ENCODE results near the gene AOPEP. TPM values are rescaled to one million over a fixed set of nuclear protein-coding genes. Genes with fewer than 3 reads are reported as not detected.

The AOPEP gene
- total and polyA plus RNA-seq, 12 donors, result 110 to 250 (median 161) TPM

GRCh38 chr9:94823710-94824109 is 97.2 kb downstream of the AOPEP start:
- 86% methylated on average over 5 of the region's 5 CpGs for WGBS, 2 donors
- H3K4me1 ChIP-seq, result peaks cover 2 to 86% (median 44%) of the 10 kb centered on the region in 9 donors
- H3K9me3 ChIP-seq, result no peaks in the 10 kb centered on the region
- no peak overlapping the region for H3K4me3 ChIP-seq
- no peak for TF ChIP-seq CTCF (IDR thresholded peaks at IDR 0.05)
- H3K27me3 ChIP-seq, result no peaks in the 10 kb centered on the region
- ATAC-seq, result no peak
- H3K27ac ChIP-seq, result peak overlapping the region in 2 of 10 donors; percentile 70 to 77
- intact Hi-C loops (cut with DNase I), result no loop called here
- H3K36me3 ChIP-seq, result peaks cover 0 to 4% (median 0%) of the 10 kb centered on the region in 9 donors
- DNase-seq, result no peak

GRCh38 chr9:94824411-94824810 is 97.9 kb downstream of the AOPEP start:
- H3K4me3 ChIP-seq, result no peak overlapping the region
- peak overlapping the region in 2 of 10 donors; percentile 70 to 77 for H3K27ac ChIP-seq
- peaks cover 0 to 4% (median 0%) of the 10 kb centered on the region in 9 donors for H3K36me3 ChIP-seq
- DNase-seq, result no peak
- H3K27me3 ChIP-seq, result no peaks in the 10 kb centered on the region
- no peaks in the 10 kb centered on the region for H3K9me3 ChIP-seq
- TF ChIP-seq CTCF (IDR thresholded peaks at IDR 0.05), result no peak
- WGBS, 2 donors, result 85 to 86% methylated on average over 2 of the region's 2 CpGs
- ATAC-seq, result no peak
- peaks cover 0 to 79% (median 39%) of the 10 kb centered on the region in 9 donors for H3K4me1 ChIP-seq
- intact Hi-C loops (cut with DNase I), result no loop called here

GRCh38 chr9:94824913-94825610 is 98.6 kb downstream of the AOPEP start:
- Histone ChIP-seq H3K9me3 (no peaks in the 10 kb centered on the region), H3K36me3 (peaks cover 0 to 4% (median 0%) of the 10 kb centered on the region in 9 donors), H3K4me3 (no peak overlapping the region), H3K4me1 (peaks cover 0 to 76% (median 37%) of the 10 kb centered on the region in 9 donors), H3K27me3 (no peaks in the 10 kb centered on the region), H3K27ac (peak overlapping the region in 4 of 10 donors; percentile 7 to 77 (median 40))
- ATAC-seq (no peak), DNase-seq (no peak)
- intact Hi-C loops (cut with DNase I), result loop anchor here in 1 of 10 donors (5.0 kb wide), 1 partner anchor 37 kb away; no protein-coding TSS in a partner anchor
- no peak for TF ChIP-seq CTCF (IDR thresholded peaks at IDR 0.05)
- 67 to 73% methylated on average over 12 of the region's 12 CpGs for WGBS, 2 donors

GRCh38 chr9:94825611-94825958 is 99.1 kb downstream of the AOPEP start:
- WGBS, 2 donors, result 77 to 86% methylated on average over 4 of the region's 4 CpGs
- no peak for ATAC-seq
- peak overlapping the region in 4 of 10 donors; percentile 7 to 77 (median 40) for H3K27ac ChIP-seq
- H3K4me1 ChIP-seq, result peaks cover 0 to 76% (median 37%) of the 10 kb centered on the region in 9 donors
- no peaks in the 10 kb centered on the region for H3K9me3 ChIP-seq
- intact Hi-C loops (cut with DNase I), result loop anchor here in 1 of 10 donors (5.0 kb wide), 1 partner anchor 37 kb away; no protein-coding TSS in a partner anchor
- no peak for DNase-seq
- TF ChIP-seq CTCF (IDR thresholded peaks at IDR 0.05), result no peak
- no peaks in the 10 kb centered on the region for H3K27me3 ChIP-seq
- H3K36me3 ChIP-seq, result peaks cover 0 to 4% (median 0%) of the 10 kb centered on the region in 9 donors
- no peak overlapping the region for H3K4me3 ChIP-seq
